NOMO-1 treated with dmso at 0.1 percent for 144 hours (cell line): ENCODE results near the gene PRTG.
"Not testable (repeated sequence)": the region's sequence is repeated elsewhere in the genome, so short reads cannot be mapped to it uniquely, and the experiment has no call there.

Source experiments
- DNase-seq: peaks from one replicate; lab custom pipeline; 2025; ENCODE audit not compliant: unreplicated experiment; lab: John Stamatoyannopoulos, UW

PRTG gene

GRCh38 chr15:55750706-55751105 is 7.8 kb upstream of the PRTG start:
- no peak for DNase-seq

GRCh38 chr15:55743729-55744655 is 1.0 kb upstream of the PRTG start:
- no peak for DNase-seq

GRCh38 chr15:55742498-55742926 is 440 bp downstream of the PRTG start:
- DNase-seq: no peak

- no peak for DNase-seq
These were observed 987 bp downstream of the PRTG start for GRCh38 chr15:55741833-55742497.

GRCh38 chr15:55740981-55741832 is 1.7 kb downstream of the PRTG start:
- DNase-seq: no peak

GRCh38 chr15:55740359-55740878 is 2.5 kb downstream of the PRTG start:
- no peak for DNase-seq

- DNase-seq: no peak
These were observed 3.3 kb downstream of the PRTG start for GRCh38 chr15:55739641-55740040.

GRCh38 chr15:55738715-55739114 is 4.2 kb downstream of the PRTG start:
- DNase-seq: no peak

- no peak for DNase-seq
These were observed 5.6 kb downstream of the PRTG start for GRCh38 chr15:55737373-55737772.

GRCh38 chr15:55736756-55737155 is 6.2 kb downstream of the PRTG start:
- no peak for DNase-seq

- no peak for DNase-seq
These were observed 8.3 kb downstream of the PRTG start for GRCh38 chr15:55734641-55735040.

GRCh38 chr15:55733461-55733860 is 9.5 kb downstream of the PRTG start:
- not testable (repeated sequence) for DNase-seq

- no peak for DNase-seq
These were observed 21.3 kb downstream of the PRTG start for GRCh38 chr15:55721554-55722185.

GRCh38 chr15:55715355-55716076 is 27.4 kb downstream of the PRTG start:
- no peak for DNase-seq

GRCh38 chr15:55714064-55714463 is 28.9 kb downstream of the PRTG start:
- DNase-seq: no peak

GRCh38 chr15:55712363-55712762 is 30.6 kb downstream of the PRTG start:
- DNase-seq: no peak

GRCh38 chr15:55710286-55710685 is 32.7 kb downstream of the PRTG start:
- DNase-seq: no peak

- no peak for DNase-seq
These were observed 33.5 kb downstream of the PRTG start for GRCh38 chr15:55709458-55709857.

GRCh38 chr15:55708720-55709119 is 34.2 kb downstream of the PRTG start:
- DNase-seq: no peak

- no peak for DNase-seq
These were observed 35.0 kb downstream of the PRTG start for GRCh38 chr15:55707951-55708350.
